HG03097 (cell line): Measurements from ENCODE around the gene HOXD11.

Source experiments
- ATAC-seq: cut with Tn5 transposase; IDR thresholded peaks from one replicate; pipeline ENCODE4 v1.9.1; 2021; ENCODE audit not compliant: unreplicated experiment, low FRiP score

HOXD11 gene

DNA sequence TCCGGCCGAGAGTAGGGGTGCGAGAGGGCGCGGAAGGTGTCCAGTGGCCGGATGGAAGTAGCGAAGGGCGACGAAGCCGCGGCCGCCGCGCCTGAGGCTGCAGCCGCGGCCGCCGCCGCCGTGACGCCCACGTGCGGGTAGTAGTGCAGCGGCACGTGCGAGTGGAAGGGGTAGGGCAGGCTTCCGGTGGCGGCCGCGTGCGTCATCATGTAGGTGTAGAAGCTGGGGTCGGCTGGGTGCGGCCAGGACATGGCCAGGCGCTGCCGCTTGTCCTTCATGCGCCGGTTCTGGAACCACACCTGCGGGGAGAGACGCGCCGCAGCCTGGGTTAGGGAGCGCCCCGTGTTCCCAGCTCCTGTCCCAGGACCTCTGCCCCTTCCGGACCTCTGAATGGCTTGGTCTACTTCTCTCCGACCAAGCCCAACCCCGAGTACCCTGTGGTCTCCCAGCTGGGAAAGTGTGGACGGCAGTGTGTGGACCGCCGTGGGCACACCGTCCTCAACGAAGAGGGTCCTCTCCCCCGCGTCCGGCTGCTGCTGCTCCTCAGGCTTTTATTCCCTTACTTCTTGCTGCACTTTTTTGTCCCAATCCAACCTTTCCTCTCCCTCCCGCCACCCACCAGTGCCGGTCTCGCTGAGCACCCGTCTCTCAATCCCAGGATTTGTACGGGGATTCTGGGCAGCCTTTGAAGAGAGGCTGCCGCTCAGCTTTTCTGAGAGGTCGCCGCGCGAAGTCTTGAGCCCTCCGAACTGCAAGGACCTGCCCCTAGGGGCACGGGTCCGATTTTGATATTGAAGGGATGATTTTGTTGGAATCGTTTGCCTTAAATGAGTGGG, 26.3 kb upstream of the HOXD11 start:
- ATAC-seq = no peak

DNA sequence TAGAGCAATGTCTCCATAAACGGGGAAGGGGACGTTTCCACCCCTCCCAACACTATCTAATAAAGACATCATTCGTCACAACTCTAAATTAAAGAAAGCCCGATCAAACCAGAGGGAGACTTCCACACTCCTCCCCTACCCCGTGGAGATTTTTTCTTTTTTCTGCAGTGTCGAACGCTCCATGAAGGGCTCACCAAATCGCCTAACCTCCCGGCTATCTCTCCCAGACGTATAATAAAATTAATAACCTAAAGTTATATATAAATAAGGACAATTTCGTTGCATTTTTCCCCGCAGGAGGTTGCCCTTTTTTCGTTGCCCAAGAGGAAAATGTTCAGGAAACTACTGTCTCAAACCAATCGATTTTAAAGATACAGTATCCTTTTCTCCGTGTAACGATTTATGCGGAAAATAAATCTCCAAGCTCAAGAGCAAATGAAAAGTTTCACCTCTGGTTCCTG, 25.7 kb upstream of the HOXD11 start:
- no peak for ATAC-seq

DNA sequence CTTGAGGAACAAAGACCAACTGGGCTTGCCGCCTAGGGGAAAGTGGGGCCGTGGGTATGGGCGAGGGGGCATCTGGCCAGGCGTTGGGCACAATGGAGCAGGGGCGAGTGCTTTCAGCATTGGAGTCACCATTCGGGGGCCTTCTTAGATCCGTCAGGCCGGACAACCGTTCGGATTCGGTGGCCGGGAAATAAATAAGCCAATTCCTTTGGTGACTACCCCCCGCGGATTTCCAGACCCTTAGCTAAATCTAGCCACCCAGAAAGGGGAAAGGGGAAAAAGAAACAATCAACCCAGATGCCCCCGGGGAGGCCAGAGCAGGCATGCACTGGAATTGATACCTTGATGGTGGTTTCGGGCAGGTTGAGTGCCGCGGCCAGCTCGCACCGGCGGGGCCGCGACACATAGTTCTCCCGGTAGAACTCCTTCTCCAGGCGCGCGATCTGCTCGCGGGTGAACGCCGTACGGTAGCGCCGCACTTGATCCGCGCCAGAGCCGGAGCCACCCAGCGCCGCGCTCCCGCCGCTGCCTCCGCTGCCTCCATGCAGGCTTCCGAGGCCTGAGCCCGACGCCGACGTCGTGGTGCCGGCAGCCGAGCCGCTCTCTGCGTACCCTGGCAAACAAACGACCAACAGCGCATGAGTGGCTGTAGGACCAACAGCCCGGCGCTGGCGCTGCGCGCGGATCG, 25.1 kb upstream of the HOXD11 start:
- no peak for ATAC-seq

DNA sequence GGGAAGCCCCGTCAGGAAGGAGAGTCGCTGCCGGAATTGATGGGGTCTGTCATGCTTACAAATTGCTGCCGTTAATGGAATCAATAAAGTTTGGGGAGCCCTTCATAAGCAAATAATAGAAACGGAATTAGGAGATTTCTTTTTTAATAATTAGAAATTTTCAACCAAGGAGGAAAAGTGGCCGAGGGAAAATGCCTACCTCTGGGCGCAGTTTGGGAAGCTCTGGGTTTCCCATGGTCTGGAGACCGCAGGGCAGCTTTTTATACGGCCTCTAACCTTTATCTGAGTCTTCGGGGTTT, 24.6 kb upstream of the HOXD11 start:
- no peak for ATAC-seq

DNA sequence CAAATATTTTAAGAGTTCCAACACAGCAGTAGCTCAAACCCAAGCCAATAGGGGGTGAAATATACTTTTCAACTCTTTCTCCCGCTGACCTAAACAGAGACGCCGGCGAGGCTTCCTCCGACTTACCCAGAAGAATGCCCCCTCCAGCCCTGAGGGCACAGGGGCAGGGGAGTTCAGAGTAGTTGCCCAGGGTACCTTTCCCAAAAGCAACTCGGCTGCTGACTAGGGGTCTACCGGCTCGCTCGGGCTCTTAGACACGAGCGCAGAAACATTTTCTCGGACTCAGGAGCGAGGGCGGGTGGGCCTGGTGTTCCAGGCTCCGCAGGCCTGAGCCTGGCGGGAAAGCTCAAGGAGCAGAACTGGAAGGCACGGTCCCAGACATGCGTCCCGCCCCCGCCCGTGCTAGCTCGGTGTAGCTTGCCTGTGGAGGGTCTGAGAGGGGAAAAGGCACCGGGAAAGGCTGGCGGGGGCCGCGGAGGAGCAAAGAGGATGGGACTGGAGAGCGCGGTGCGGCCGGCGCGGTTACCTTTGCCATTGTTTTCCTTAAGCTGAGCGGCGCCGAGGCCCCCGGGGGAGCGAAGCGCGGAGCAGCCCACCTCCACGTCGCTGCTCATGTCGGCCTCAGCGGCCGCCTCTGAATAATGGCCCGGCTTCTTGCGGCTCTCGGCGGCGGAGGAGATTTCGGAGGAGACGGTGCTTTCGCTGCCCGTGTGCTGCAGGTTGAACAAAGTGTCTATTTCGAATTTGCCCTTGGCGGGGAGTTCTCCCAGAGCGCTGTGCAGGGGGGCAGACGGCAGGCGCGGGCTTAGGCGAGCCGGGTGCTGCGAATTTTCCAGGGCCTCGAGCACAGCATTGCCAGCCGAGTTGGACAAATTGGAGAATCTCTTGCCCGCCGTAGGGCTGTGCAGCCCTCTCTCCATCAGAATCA, 24.0 kb upstream of the HOXD11 start:
- ATAC-seq = no peak

DNA sequence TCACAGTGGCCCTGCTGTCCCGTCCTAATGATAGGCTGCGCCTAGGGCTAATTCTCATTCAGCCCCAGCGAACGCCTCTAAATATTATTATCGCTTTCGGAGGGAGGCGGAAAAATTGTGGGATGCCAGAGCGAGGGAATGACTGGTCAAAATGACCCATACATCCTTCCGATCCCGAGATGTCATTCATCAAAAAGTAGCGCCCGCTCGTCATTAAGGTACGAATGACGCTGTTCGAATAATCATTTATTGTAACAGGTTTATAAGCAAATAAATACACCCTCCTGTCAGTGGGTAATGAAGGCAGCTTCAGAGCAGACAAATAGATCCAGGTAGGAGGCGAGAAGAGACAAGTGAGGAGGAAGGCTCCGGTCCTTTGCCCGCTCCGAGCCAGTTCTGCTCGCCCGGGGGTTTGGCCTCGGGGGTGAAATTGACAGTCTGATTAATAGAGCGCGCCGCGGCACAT, 23.3 kb upstream of the HOXD11 start, which contains the start of gene EVX2:
EVX2 (minus strand) TSS at position 167 of the 466 bp plus-strand sequence. CDS start 186 bp downstream, outside the sequence.
- no peak for ATAC-seq

DNA sequence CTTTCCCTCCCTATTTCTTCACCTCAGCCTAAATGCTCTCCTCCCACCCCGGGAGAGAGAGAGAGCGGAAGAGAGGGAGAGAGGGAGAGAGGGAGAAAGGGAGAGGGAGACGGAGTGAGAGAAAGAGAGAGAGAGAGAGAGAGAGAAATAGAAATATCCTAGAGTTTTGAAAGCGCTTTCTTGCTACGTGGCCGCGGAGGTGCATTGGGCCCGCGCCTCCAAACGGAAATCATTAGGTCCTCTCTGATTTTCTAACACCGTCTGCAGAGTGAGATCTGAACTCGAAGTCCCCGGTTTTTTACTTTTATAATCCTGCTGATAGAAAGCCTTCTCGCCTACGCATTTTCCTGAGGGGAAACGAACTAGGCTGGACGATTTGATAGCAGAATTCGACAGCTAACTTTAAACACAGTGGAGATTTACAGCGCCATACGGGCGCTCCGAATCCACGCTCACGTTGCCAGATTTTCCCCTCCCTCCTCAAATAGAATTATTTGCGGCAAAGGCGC, 22.4 kb upstream of the HOXD11 start:
- ATAC-seq = no peak

DNA sequence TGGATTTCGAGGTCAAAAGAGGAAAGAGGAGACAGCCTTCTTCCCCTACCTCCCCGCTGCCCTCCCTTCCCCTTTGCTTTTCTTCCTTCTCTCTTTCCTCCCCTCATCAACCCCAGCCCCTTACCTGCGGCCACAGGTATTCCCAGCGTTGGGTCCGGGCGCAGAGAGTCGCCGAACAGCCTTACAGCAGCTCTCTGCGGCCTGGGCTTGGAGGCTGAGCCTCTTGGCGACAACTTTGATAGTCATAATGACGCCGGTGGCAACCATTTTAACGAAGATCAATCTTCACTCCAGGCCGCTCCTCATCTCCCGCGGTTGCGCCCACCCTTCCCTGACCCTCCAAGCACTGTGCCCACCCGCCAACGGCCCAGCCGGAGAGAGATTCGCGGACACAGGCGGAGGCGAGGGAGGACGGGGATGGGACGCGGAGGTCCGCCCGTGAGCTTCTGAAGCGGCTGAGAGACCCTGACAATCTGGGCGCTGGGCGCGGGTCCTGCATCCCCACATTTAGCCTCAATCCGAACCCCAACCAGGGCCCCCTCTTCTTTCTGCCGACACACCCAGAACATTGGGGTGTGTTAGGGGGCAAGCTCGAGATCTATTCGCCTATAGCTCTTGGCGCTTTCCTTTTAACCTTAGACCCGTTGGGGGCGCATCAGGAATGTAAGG, 21.8 kb upstream of the HOXD11 start:
- ATAC-seq = no peak

DNA sequence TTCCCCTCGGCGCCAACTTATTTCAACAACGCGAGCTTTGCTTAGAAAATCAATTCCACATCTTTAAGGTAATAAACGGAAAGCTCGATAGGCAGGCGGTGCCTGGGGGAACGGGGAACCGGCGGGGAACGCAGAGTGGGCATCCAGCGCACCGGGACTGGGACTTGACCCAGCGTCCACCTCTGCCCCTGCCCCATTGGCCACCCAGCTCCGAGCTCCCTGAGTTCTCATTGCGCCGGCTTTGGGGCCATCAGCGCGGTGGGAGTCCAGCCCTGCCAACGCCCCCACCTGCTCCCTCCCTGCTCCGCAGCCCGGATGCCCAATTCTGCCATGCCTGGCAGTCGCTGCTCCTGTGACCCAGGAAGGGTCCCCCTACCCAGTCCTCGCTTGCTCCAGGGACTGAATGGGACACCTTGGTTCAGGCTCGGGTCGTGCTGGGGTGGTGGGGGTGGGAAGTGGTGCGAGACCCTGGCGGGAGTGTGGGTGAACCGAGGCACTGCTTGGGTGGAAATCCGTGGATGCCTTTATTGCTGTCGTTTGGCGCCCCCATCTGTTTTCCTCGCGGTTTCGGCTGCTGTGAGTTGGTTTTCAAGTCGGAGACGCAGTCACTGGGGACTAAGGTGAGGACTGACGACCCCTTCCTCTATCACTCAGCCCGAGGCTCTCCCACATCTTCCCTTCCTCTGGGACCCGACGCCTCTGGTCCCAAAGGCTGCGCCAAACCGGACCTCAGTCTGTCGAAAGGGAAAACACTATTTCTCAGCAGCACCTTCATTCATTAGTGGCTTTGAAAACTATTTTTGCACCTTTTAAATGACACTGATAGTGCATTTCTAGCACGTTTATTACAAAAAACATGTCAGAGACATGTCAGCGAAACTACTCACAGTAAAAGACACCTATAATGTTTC, 21.0 kb upstream of the HOXD11 start:
- ATAC-seq = no peak

DNA sequence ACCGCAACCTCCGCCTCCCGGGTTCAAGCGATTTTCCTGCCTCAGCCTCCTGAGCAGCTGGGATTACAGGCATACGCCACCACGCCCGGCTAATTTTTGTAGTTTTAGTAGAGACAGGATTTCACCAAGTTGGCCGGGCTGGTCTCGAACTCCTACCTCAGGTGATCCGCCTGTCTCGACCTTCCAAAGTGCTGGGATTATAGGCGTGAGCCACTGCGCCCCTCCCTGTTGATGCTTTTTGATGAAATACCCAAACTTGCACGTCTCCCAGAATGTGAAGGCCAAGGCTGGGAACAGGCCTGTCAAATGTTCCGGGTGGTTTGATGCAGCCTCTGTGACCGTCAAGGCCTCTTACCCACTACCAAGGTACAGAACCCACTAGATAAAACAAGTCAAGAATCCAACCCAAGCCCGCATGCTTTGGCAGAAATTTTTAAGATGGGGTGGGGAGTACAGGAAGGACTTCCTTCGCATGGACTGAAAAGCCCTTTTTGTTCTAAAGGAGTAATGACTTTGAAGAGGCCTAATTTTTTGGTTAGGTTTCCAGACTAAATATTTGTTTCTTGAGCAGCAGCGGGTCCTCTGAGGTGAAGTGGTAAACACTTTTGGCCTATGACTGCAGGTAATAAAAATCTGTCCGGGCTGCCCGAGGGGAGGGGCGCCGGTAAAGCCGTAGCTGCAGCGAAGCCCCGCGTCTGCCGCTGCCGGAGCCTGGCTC, 19.6 kb upstream of the HOXD11 start:
- no peak for ATAC-seq

DNA sequence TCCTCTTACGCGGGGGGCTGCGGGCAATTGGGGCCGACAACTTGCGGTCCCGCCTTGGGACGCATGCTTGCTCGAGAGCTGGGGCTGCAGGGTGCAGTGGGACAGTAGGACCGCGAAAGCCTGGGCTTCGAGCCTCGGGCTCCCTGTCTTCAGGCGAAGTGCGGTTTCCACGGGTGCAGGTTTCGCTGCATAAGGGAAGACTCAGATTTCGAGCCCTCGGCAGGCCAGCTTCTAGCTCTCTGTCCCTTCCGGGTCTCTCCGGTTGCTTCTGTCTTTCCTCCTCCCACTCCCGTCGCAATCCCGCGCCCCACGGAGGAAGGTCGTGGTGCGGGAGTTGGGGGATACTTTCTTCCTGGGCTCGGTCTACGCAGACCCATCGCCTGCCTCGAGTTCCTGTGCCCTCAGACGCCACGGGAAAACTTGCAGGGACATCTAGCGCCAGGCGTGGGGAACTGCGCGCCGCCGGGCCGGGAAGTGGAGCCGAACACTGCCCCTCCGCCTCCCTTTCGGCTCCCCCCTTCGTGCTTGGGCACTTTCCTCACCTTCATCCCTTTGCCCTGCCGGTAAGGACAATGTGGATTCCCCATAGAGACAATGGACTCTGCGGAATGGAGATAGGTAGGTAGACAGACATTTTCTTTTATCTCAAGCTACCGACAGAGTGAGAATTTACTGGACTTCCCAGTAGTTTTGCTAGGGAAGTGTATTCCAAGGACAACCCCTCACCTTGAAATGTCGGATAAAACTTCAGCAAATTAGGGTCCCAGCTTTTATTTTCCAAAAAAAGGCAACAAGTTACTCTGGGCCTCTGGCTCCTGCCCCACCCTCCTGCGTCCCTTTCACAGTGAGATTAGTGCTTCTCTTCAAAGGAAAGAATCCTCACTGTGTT, 18.8 kb upstream of the HOXD11 start:
- ATAC-seq = no peak

DNA sequence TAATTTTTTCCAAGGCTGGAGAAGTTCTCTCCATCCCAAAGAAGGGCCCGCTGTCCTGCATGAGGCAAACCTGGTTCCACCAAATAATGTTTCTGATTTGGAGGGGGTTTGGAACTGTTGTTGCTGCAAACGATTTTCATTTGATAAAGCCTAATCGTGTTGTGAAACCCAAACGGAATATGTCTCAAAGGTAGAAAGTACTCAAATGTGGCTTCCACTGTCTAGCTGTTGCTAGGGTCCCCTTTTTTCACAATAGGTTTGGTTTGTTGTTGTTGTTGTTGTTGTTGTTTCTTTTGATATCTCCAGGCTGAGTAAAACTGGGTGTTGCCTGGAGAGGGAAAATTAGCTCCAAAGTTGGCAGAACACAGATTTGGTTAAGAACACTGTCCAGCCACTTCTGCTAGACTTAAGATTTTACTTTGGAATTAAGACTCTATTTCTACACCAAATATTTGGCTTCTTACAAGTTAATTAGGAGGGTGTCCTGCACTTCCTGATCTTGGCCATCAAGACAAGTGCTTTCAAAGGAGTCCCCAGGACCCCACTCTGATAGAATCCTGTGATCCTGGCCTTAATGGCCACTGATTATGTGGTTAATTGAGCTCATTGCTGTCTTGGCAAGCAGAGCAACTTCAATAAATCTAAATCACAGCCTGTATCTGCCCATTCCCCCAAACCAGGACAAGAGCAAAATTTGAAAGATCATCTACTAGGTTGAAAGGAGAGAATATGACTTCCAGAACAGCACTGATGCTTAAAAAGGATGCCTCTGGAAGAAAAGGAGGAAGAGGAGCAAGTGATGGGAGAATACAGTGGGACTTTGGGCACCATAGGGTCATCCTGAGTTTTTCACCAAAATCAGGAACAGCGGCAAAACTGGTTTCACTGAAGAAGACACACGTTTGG, 17.9 kb upstream of the HOXD11 start:
- ATAC-seq = no peak

DNA sequence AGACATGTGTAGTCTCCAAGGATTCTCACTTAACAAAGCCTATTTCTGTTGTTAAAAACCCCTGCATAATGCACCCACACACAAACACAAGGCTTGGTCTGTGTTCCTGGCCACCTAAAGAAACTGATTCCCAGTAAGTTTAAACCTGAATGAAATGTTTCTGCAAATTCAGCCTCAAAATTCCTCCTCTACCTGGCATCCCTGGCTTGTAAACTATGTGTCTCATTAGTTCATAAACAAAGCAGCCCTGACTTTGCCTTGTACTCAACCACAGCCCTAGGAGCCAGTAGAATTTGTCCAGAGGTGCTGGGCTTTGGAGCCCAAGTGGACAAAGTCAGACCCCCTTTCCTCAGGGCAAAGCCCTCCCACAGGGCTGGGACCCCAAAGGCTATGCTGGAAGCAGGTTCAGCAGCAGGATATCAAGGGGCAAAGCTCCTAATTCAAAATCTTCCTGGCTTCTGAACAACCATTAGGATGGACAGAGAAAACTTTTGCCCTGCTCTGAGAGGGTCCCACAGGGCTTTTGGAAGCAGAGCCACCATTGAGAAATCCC, 17.2 kb upstream of the HOXD11 start:
- no peak for ATAC-seq

DNA sequence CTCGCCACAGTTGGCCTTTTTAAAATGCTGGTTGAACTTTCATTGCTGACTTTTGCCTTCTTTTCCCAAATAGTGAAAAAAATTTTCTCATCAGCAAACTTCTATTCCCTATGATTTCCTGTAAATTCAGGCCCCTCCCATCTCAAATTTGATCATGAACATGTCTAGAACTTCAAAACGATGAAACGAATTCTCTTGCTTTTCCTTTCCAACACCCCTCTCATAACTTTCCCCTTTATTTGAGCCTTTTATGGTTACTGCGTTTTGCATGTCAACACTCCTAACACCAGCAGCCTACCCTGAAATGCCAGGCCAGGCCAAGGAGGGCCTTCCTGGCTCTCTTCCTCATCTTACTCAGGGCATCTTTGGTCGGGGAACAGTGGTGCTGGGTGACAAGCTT, 16.2 kb upstream of the HOXD11 start:
- ATAC-seq = no peak

DNA sequence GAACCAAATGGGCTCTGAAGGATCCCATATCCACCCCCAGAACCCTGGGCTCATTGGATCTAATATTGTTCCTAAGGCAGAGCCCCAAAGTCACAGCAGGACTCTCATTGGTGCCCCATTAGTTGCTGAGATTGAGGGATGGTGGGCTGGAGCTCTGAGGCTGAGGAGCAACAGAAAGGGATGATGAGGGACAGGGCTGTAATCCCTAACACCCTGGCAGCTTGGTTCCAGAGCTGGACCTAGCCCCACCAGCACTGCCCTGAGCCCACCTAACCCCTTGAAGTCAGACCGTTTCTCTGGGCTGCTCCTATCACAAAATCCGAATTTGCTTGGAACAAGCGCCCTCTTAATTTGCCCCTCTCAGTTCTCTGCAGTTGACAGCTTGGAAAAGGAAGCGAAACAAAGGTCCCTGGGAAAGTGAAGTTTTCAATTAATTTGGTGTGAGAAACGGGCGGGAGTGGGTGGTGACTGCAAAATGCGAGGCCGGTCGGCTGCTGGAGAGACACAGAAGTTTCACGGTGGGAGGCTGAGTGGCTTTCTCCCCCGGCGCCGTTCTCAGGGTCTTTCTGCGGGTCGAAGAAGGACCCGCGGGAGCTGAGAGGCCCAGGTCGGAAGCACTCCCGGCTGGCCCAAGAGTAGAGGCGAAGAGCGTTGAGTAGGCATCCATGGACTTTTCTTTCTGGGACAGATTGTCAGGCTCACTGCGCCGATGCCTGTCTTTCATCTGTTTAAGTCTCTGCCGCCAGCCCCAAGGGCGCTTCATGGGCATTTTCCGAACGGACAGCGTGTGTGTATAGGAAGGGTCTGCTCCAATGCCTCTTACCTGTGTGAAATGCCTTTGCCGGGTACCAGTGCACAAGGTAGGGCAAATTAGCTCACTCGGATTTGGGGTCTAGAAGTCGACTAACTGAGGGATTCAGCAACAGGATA, 15.5 kb upstream of the HOXD11 start:
- ATAC-seq = no peak
